ENCODE data around the gene SLC9A8.

DNA sequence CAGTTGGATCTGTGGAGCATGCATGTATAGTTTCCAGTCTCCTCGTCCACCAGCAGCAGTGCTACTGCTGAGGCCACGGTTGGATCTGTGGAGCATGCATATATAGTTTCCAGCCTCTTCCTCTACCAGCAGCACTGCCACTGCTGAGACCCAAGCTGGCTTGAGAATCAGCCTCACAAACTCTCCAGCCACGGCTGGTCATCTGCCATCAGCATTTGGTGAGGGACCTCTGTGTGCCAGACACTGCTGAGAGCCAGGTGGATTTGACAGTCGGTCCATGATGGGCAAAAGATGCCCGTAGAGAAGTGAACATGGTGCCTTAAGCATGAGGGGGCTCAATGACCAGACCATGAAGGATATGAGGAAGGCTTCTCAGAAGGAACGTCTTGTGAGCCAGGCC lies 46.4 kb downstream of the SLC9A8 start:
- TF ChIP-seq, protein P1, sequence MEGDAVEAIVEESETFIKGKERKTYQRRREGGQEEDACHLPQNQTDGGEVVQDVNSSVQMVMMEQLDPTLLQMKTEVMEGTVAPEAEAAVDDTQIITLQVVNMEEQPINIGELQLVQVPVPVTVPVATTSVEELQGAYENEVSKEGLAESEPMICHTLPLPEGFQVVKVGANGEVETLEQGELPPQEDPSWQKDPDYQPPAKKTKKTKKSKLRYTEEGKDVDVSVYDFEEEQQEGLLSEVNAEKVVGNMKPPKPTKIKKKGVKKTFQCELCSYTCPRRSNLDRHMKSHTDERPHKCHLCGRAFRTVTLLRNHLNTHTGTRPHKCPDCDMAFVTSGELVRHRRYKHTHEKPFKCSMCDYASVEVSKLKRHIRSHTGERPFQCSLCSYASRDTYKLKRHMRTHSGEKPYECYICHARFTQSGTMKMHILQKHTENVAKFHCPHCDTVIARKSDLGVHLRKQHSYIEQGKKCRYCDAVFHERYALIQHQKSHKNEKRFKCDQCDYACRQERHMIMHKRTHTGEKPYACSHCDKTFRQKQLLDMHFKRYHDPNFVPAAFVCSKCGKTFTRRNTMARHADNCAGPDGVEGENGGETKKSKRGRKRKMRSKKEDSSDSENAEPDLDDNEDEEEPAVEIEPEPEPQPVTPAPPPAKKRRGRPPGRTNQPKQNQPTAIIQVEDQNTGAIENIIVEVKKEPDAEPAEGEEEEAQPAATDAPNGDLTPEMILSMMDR (IDR thresholded peaks at IDR 0.05), result no peak
- TF ChIP-seq EZH2phosphoT487 (IDR thresholded peaks at IDR 0.05), result no peak
